Esophagus squamous epithelium (tissue), 5 donors: Measurements from ENCODE around the gene AUTS2. TPM values are rescaled to one million over a fixed set of nuclear protein-coding genes. Genes with fewer than 3 reads are reported as not detected.

Experiments
- DNase-seq: peaks from one replicate; lab custom pipeline; 2025; lab: John Stamatoyannopoulos, UW
- H3K27ac ChIP-seq, 4 donors: fragments of 200-600 bp; sonication (generic); one replicate each; pipeline ENCODE4 v1.5.1; 2016 to 2019; ENCODE audit warnings: mild to moderate bottlenecking in 1 of 4
- H3K27me3 ChIP-seq, 4 donors: fragments of 200-600 bp; sonication (generic); 1 replicate in 3 of 4; 2 replicates in 1 of 4; pipeline versions ENCODE4 v1.5.1 to v1.6.0; 2017 to 2021; ENCODE audit warnings: antibody characterized with exemption in 1 of 4
- H3K36me3 ChIP-seq, 3 donors: fragments of 200-600 bp; sonication (generic); one replicate each; pipeline ENCODE4 v1.5.1; 2016 to 2019
- H3K4me1 ChIP-seq, 3 donors: fragments of 200-600 bp; sonication (generic); one replicate each; pipeline ENCODE4 v1.5.1; 2017 to 2019
- H3K4me3 ChIP-seq, 4 donors: fragments of 200-600 bp; sonication (generic); 1 replicate in 3 of 4; 2 replicates in 1 of 4; pipeline ENCODE4 v1.5.1; 2016 to 2019; ENCODE audit warnings: mild to moderate bottlenecking in 2 of 4, moderate library complexity in 1 of 4
- H3K9me3 ChIP-seq, 3 donors: fragments of 200-600 bp; sonication (generic); one replicate each; pipeline ENCODE4 v1.5.1; 2016 to 2019
- POLR2A ChIP-seq, 4 donors: fragments of 450-650 bp; IDR thresholded peaks; one replicate each; pipeline ENCODE4 v1.6.1; 2017; ENCODE audit warnings: antibody characterized with exemption in 4 of 4, mild to moderate bottlenecking in 4 of 4, moderate library complexity in 3 of 4
- WGBS, 2 donors: methylation state at CpG; one replicate each; pipeline ENCODE4 v1.1.5; 2018; 5-methylcytosine and 5-hydroxymethylcytosine counted together
- intact Hi-C: fragments of 100-400 bp; cut with DNase I; formaldehyde crosslinking; loops from one replicate; pipeline ENCODE4 v1.15.0; 2022
- total RNA-seq, 4 donors: library from RNA; depleted of rRNA; stranded (reverse); fragments of >200 nt; gene quantifications; one replicate each; pipeline ENCODE4 v1.1.0, GENCODE V29; 2016
- TF ChIP-seq, protein P1 (sequence below), 6 experiments: fragments of 450-650 bp in 4 of 6; fragments of 200-600 bp in 2 of 6; sonication (generic) in 2 of 6; IDR thresholded peaks; one replicate each; pipeline ENCODE4 v1.5.1; 2016 to 2019; ENCODE audit warnings: antibody characterized with exemption in 6 of 6, mild to moderate bottlenecking in 4 of 6, moderate library complexity in 4 of 6
- donor health status: DM: yes; HTN: yes; CAD: no.

Gene AUTS2
- total RNA-seq, 4 donors from 2014 or later = 9.5 to 36.2 (median 23.0) TPM

DNA sequence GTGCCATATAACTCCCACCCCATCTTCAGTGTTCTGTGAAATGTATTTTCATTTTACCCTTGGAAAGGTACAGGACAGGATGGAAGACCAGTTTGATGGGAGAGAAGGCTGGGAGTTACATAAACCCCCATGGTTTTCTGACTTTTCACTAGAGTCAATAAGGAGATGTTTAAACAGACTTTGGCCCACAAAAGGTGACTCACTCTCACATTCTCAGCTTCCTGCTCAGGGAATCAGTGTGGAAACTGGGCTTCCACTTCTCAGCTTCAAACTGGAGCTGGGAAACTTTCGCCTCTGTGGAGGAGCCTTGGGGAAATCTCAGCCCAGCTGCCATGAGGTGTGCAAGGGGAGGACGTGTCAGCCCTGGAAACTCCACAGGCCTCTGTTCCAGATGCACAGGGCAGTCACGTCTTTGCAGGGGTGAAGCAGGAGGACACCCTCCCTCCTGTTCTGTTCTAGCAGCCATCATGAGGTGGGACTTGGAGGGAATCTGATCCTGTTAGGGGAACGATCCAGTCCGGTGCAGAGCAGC, 973.2 kb downstream of the AUTS2 start:
- intact Hi-C loops = no loop called here
- no peak overlapping the region for H3K27ac ChIP-seq
- TF ChIP-seq POLR2A (IDR thresholded peaks at IDR 0.05) = no peak
- TF ChIP-seq, protein P1, sequence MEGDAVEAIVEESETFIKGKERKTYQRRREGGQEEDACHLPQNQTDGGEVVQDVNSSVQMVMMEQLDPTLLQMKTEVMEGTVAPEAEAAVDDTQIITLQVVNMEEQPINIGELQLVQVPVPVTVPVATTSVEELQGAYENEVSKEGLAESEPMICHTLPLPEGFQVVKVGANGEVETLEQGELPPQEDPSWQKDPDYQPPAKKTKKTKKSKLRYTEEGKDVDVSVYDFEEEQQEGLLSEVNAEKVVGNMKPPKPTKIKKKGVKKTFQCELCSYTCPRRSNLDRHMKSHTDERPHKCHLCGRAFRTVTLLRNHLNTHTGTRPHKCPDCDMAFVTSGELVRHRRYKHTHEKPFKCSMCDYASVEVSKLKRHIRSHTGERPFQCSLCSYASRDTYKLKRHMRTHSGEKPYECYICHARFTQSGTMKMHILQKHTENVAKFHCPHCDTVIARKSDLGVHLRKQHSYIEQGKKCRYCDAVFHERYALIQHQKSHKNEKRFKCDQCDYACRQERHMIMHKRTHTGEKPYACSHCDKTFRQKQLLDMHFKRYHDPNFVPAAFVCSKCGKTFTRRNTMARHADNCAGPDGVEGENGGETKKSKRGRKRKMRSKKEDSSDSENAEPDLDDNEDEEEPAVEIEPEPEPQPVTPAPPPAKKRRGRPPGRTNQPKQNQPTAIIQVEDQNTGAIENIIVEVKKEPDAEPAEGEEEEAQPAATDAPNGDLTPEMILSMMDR (IDR thresholded peaks at IDR 0.05) = no peak
- H3K4me3 ChIP-seq = no peak overlapping the region
- H3K9me3 ChIP-seq = no peaks in the 10 kb centered on the region
- no peak for DNase-seq
- peaks cover 0 to 18% (median 0%) of the 10 kb centered on the region in 4 donors for H3K27me3 ChIP-seq
- WGBS, 2 donors = 50 to 67% methylated on average over 3 to 4 of the region's 5 CpGs
- no peaks in the 10 kb centered on the region for H3K36me3 ChIP-seq
- H3K4me1 ChIP-seq = peaks cover 7 to 39% (median 13%) of the 10 kb centered on the region in 3 donors

DNA sequence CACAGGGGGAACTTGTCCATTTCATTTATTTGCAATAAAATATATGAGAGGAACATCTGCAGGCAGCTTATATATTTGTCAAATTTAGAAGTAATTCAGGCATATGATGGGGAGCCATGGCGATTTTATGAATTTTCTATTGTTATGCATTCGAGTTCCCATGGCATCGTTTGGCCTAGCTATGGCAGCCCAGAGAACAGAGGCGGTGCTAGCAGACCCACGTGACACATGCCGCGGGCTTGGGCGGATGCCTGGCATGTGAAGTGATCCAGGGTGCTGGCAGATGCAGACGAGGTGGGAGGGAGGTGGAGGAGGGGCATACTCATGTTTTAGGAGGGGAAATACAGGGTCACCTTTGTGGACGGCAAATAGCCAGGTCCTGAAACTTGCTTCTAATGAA, 973.7 kb downstream of the AUTS2 start:
- TF ChIP-seq, protein P1 (IDR thresholded peaks at IDR 0.05) = no peak
- TF ChIP-seq POLR2A (IDR thresholded peaks at IDR 0.05) = no peak
- H3K9me3 ChIP-seq = no peaks in the 10 kb centered on the region
- no peak overlapping the region for H3K4me3 ChIP-seq
- no peak overlapping the region for H3K27ac ChIP-seq
- peaks cover 0 to 18% (median 0%) of the 10 kb centered on the region in 4 donors for H3K27me3 ChIP-seq
- H3K36me3 ChIP-seq = no peaks in the 10 kb centered on the region
- no peak for DNase-seq
- intact Hi-C loops = no loop called here
- peaks cover 7 to 36% (median 13%) of the 10 kb centered on the region in 3 donors for H3K4me1 ChIP-seq
- 54 to 72% methylated on average over 9 to 10 of the region's 10 CpGs for WGBS, 2 donors

DNA sequence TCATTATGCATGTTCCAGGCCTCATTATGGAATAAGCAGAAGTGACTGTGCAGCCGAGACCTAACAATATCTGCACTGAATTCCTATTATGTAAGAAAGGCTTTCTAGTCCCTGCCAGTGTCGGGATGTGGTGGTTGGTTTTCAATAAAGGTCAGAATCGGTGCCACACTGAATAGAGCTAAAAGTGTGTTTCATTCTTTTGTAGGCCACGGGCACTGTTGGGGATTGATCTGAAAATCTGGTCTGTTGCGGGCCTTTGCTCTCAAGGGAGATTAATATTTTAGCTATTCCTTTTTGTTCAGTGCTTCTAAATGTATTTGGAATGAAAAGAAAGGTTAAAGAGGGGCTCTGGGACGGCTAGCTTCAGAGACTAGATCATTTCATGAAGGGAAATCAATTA, 974.3 kb downstream of the AUTS2 start:
- DNase-seq = no peak
- TF ChIP-seq POLR2A (IDR thresholded peaks at IDR 0.05) = no peak
- TF ChIP-seq, protein P1 (IDR thresholded peaks at IDR 0.05) = no peak
- Histone ChIP-seq H3K36me3 (no peaks in the 10 kb centered on the region), H3K27ac (no peak overlapping the region), H3K27me3 (peaks cover 0 to 16% (median 0%) of the 10 kb centered on the region in 4 donors), H3K4me3 (no peak overlapping the region), H3K4me1 (peaks cover 7 to 30% (median 13%) of the 10 kb centered on the region in 3 donors), H3K9me3 (no peaks in the 10 kb centered on the region)
- 89 to 92% methylated on average over 6 of the region's 6 CpGs for WGBS, 2 donors
- intact Hi-C loops = no loop called here

DNA sequence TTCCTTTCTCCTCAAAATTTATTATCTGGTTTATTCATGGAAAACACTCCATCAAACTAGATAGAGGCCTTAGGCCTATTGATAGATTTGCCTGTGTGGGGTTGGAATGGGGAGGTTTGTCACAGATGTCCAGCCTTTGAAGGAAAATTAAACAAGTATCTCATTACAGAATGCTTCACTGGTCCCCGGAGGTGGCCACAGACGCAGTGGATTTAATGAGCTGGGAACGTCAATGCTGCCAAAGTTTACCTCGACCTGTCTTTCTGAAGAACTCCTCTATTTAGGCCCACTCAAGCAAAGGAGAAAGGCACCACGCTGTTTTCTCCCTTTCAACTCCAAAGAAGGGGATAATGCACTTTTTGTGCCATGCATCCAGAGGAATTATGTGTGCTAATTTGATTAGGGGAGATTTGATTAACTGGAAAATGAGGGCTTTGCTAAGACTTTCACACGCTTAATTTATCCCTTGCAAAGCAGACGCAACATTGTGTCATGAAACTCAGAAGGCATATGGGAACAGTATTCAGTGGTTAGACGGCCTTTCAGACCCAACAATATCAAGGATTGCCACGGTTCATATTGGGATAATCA, 974.9 kb downstream of the AUTS2 start:
- H3K4me3 ChIP-seq = no peak overlapping the region
- no peaks in the 10 kb centered on the region for H3K36me3 ChIP-seq
- 91 to 95% methylated on average over 9 of the region's 9 CpGs for WGBS, 2 donors
- intact Hi-C loops = no loop called here
- H3K27me3 ChIP-seq = peaks cover 0 to 10% (median 0%) of the 10 kb centered on the region in 4 donors
- no peak overlapping the region for H3K27ac ChIP-seq
- TF ChIP-seq POLR2A (IDR thresholded peaks at IDR 0.05) = no peak
- TF ChIP-seq, protein P1 (IDR thresholded peaks at IDR 0.05) = no peak
- peaks cover 7 to 29% (median 13%) of the 10 kb centered on the region in 3 donors for H3K4me1 ChIP-seq
- no peak for DNase-seq
- H3K9me3 ChIP-seq = no peaks in the 10 kb centered on the region

DNA sequence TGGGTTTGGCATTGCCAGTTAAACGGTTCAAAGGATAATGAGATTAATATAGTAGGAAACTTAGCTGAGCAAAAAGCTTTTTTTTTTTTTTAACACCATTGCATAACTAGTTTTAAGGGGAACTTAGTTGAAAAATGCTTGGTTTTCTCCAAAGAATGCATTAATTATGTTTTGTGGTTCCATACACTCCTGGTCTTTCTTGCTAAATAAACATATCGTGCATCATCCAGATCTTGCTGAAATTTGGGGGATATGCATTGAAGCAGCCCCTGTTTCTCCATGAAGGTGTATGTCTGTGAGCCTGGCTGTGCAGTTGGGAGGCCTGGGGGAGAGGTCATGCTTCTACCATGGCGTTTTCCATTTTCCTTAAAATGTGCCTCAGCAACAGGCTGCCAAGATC, 975.4 kb downstream of the AUTS2 start:
- Histone ChIP-seq H3K4me3 (no peak overlapping the region), H3K4me1 (peaks cover 7 to 29% (median 13%) of the 10 kb centered on the region in 3 donors), H3K9me3 (no peaks in the 10 kb centered on the region), H3K36me3 (no peaks in the 10 kb centered on the region), H3K27ac (no peak overlapping the region), H3K27me3 (peaks cover 0 to 4% (median 0%) of the 10 kb centered on the region in 4 donors)
- intact Hi-C loops = no loop called here
- TF ChIP-seq, protein P1 (IDR thresholded peaks at IDR 0.05) = no peak
- TF ChIP-seq POLR2A (IDR thresholded peaks at IDR 0.05) = no peak
- WGBS, 2 donors = 79 to 86% methylated on average over 3 of the region's 3 CpGs
- DNase-seq = no peak
